Mucosa of stomach (tissue), 1 donor: ENCODE results near the gene TAOK1.
"Not testable (repeated sequence)": the region's sequence is repeated elsewhere in the genome, so short reads cannot be mapped to it uniquely, and the experiment has no call there.

ENCODE experiments used
- H3K27me3 ChIP-seq: one replicate; pipeline ENCODE4 v1.7.0; 2013; ENCODE audit warnings: mild to moderate bottlenecking, low read length; ENCODE audit not compliant: control insufficient read depth, insufficient read depth
- H3K36me3 ChIP-seq: one replicate; pipeline ENCODE4 v1.7.0; 2013; ENCODE audit warnings: low read length; ENCODE audit not compliant: control insufficient read depth, insufficient read depth
- H3K4me1 ChIP-seq: one replicate; pipeline ENCODE4 v1.7.0; 2013; ENCODE audit warnings: mild to moderate bottlenecking, low read length; ENCODE audit not compliant: control insufficient read depth, insufficient read depth
- H3K4me3 ChIP-seq: one replicate; pipeline ENCODE4 v1.7.0; 2013; ENCODE audit warnings: low read length
- H3K9ac ChIP-seq: one replicate; pipeline ENCODE4 v1.7.0; 2013; ENCODE audit warnings: mild to moderate bottlenecking, low read length, moderate library complexity
- H3K9me3 ChIP-seq: one replicate; pipeline ENCODE4 v1.7.0; 2013; ENCODE audit warnings: mild to moderate bottlenecking, low read length, moderate library complexity; ENCODE audit not compliant: control insufficient read depth
- donor health status: Pancreatic carcinoma.

Gene TAOK1

DNA sequence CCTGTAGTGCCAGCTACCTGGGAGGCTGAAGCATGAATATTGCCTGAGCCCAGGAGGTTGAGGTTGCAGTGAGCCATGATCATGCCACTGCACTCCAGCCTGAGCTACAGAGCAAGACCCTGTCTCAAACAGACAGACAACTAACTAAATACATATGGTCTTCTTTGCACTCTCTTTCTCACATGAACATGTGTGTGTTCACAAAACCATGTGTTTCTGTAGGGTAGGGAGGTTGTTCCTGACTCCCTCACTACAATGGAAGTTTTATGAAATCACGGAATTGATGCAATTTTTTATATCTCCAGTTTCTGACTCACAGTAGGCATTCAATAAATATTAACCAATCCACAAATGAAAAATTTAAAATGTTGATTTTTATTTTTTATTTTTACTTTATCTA, 128.2 kb downstream of the TAOK1 start:
- Histone ChIP-seq H3K4me1 (no peaks in the 10 kb centered on the region), H3K36me3 (no peaks in the 10 kb centered on the region), H3K9ac (no peak overlapping the region), H3K4me3 (no peak overlapping the region), H3K9me3 (no peaks in the 10 kb centered on the region), H3K27me3 (no peaks in the 10 kb centered on the region)

GRCh38 chr17:29524692-29525091, 134.5 kb downstream of the TAOK1 start:
- Histone ChIP-seq H3K4me1 (no peaks in the 10 kb centered on the region), H3K9ac (no peak overlapping the region), H3K27me3 (no peaks in the 10 kb centered on the region), H3K4me3 (no peak overlapping the region), H3K36me3 (no peaks in the 10 kb centered on the region), H3K9me3 (no peaks in the 10 kb centered on the region)

DNA sequence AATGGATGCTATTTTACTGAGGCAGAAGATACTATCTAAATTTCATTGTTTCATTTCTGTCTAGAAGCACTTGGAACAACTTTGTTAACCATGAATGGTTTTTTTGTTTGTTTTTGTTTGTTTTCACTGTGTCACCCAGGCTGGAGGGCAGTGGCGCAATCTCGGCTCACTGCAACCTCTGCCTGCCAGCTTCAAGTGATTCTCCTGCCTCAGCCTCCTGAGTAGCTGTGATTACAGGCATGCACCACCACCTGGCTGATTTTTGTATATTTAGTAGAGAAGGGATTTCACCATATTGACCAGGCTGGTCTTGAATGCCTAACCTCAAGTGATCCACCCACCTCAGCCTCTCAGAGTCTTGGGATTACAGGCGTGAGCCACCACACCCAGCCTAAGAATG, 136.2 kb downstream of the TAOK1 start:
- H3K36me3 ChIP-seq = no peaks in the 10 kb centered on the region
- no peaks in the 10 kb centered on the region for H3K4me1 ChIP-seq
- no peaks in the 10 kb centered on the region for H3K27me3 ChIP-seq
- no peaks in the 10 kb centered on the region for H3K9me3 ChIP-seq
- no peak overlapping the region for H3K4me3 ChIP-seq
- H3K9ac ChIP-seq = no peak overlapping the region

- Histone ChIP-seq H3K36me3 (peaks cover 5% of the 10 kb centered on the region), H3K9ac (no peak overlapping the region), H3K27me3 (no peaks in the 10 kb centered on the region), H3K4me3 (no peak overlapping the region), H3K9me3 (no peaks in the 10 kb centered on the region), H3K4me1 (no peaks in the 10 kb centered on the region)
Observed at GRCh38 chr17:29533976-29534375, 143.8 kb downstream of the TAOK1 start.

GRCh38 chr17:29544066-29544465, 153.9 kb downstream of the TAOK1 start:
- Histone ChIP-seq H3K9me3 (no peaks in the 10 kb centered on the region), H3K36me3 (no peaks in the 10 kb centered on the region)

DNA sequence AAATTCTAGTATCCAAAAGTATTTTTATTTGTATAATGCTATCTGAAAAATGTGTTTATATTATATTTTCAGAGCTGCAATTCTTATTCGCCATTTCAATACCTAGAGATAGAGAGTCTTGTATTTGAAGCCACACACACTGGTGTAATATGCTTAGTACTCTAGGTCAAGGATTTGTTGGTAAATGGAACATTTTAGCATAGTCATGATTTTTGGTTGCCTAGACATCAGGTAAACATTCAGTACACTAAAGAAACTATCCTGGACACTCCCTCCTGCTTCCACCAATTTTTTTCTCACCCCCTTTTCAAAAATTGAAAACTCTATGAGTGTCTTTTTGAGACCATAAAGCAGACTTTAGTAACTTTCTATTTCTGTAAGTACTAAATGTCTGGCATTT, 155.9 kb downstream of the TAOK1 start:
- H3K9ac ChIP-seq = no peak overlapping the region
- H3K36me3 ChIP-seq = no peaks in the 10 kb centered on the region
- no peaks in the 10 kb centered on the region for H3K9me3 ChIP-seq
- no peaks in the 10 kb centered on the region for H3K4me1 ChIP-seq
- no peak overlapping the region for H3K4me3 ChIP-seq
- H3K27me3 ChIP-seq = no peaks in the 10 kb centered on the region

More at GRCh38 chr17:29544066-29544465, 153.9 kb downstream of the TAOK1 start:
- Histone ChIP-seq H3K9ac (no peak overlapping the region), H3K4me3 (no peak overlapping the region), H3K27me3 (no peaks in the 10 kb centered on the region), H3K4me1 (no peaks in the 10 kb centered on the region)

DNA sequence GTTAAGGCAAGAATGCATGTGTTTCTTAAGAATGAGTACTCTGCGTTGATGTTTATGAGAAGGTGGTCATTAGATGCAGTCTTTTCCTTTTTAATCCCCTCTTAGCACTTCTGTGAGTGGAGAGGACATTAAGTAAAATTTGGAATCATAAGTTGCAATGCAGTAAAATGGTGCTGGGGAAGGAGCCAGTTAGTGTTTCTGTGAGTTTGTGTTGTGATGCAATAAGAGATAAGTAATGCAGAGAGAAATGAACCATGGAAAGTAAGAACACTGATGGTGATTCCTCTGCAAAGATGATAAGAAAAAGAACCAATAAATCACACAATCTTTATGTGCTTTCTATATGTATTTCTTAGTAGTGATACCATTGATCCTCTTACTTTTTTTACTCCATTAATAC, 156.7 kb downstream of the TAOK1 start:
- Histone ChIP-seq H3K9me3 (no peaks in the 10 kb centered on the region), H3K9ac (no peak overlapping the region), H3K36me3 (no peaks in the 10 kb centered on the region), H3K27me3 (no peaks in the 10 kb centered on the region), H3K4me3 (no peak overlapping the region), H3K4me1 (no peaks in the 10 kb centered on the region)

GRCh38 chr17:29549177-29549923, 159.2 kb downstream of the TAOK1 start:
- H3K9ac ChIP-seq = no peak overlapping the region
- no peaks in the 10 kb centered on the region for H3K4me1 ChIP-seq
- no peaks in the 10 kb centered on the region for H3K36me3 ChIP-seq
- no peaks in the 10 kb centered on the region for H3K9me3 ChIP-seq
- no peaks in the 10 kb centered on the region for H3K27me3 ChIP-seq
- no peak overlapping the region for H3K4me3 ChIP-seq

- Histone ChIP-seq H3K27me3 (no peaks in the 10 kb centered on the region), H3K4me1 (no peaks in the 10 kb centered on the region), H3K9me3 (no peaks in the 10 kb centered on the region), H3K36me3 (no peaks in the 10 kb centered on the region), H3K9ac (no peak overlapping the region), H3K4me3 (no peak overlapping the region)
Observed at GRCh38 chr17:29555840-29556239, 165.7 kb downstream of the TAOK1 start.

- H3K27me3 ChIP-seq = no peaks in the 10 kb centered on the region
Observed at GRCh38 chr17:29557085-29557738, 167.0 kb downstream of the TAOK1 start.

DNA sequence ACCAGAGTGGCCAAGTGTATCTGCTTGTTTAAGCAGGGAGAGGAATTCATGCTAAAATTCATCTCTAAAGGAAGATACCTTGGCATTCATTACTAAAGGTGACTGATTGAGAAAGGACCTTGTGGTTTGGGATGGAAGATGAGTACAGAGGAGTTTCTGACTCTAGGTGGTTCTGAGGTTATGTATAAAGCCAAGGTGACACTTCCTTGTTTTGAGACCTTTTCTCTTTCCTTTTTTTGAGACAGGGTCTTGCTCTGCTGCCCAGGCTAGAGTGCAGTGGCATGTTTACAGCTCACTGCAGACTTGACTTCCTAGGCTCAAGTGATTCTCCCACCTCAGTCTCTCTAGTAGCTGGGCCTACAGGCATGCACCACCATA, 167.6 kb downstream of the TAOK1 start:
- H3K4me1 ChIP-seq = no peaks in the 10 kb centered on the region
- no peaks in the 10 kb centered on the region for H3K9me3 ChIP-seq
- H3K4me3 ChIP-seq = no peak overlapping the region
- no peaks in the 10 kb centered on the region for H3K27me3 ChIP-seq
- H3K9ac ChIP-seq = no peak overlapping the region
- H3K36me3 ChIP-seq = no peaks in the 10 kb centered on the region

More at GRCh38 chr17:29557085-29557738, 167.0 kb downstream of the TAOK1 start:
- Histone ChIP-seq H3K9me3 (no peaks in the 10 kb centered on the region), H3K9ac (no peak overlapping the region), H3K4me3 (no peak overlapping the region), H3K36me3 (no peaks in the 10 kb centered on the region), H3K4me1 (no peaks in the 10 kb centered on the region)

- not testable (repeated sequence) for H3K36me3 ChIP-seq, H3K4me3 ChIP-seq, H3K4me1 ChIP-seq, H3K9ac ChIP-seq, H3K9me3 ChIP-seq, H3K27me3 ChIP-seq
Observed at GRCh38 chr17:29558139-29558538, 168.0 kb downstream of the TAOK1 start.
